PC-3 (cell line): Measurements from ENCODE around the gene PCDHA3. TPM values are rescaled to one million over a fixed set of nuclear protein-coding genes. Genes with fewer than 3 reads are reported as not detected.

Experiments used
- ATAC-seq: fragments of 200-7000 bp; cut with Tn5 transposase; 2 replicates; pipeline ENCODE4 v1.9.1; 2020; ENCODE audit warnings: mild to moderate bottlenecking, moderate library complexity
- BruUV-seq: library from RNA; stranded (reverse); fragments of 400-500 nt; replicated peaks from 2 replicates; lab custom pipeline; 2021; lab: Mats Ljungman, UMichigan
- CTCF ChIA-PET: fragments of 300-600 bp; sonication (Branson Sonifier 250); formaldehyde crosslinking; loops from one replicate; lab custom pipeline; 2022; ENCODE audit warnings: antibody characterized with exemption; lab: Charles Lee
- POLR2A ChIA-PET: fragments of 300-600 bp; sonication (Branson Sonifier 250); formaldehyde crosslinking; loops from one replicate; lab custom pipeline; 2022; ENCODE audit warnings: antibody characterized with exemption; ENCODE audit not compliant: unreplicated experiment; lab: Charles Lee
- DNase-seq: peaks from one replicate; pipeline ENCODE4 v3.0.0-alpha.2; 2015
- H2AFZ ChIP-seq: fragments of 300-600 bp; sonication (generic); 2 replicates; pipeline ENCODE4 v1.6.0; 2016; ENCODE audit warnings: antibody characterized with exemption, low read length
- H3F3A ChIP-seq: fragments of 300-600 bp; sonication (generic); one replicate; pipeline ENCODE4 v1.6.0; 2017; ENCODE audit warnings: antibody characterized with exemption, low read length, control low read depth, mild to moderate bottlenecking; ENCODE audit not compliant: unreplicated experiment
- H3K27ac ChIP-seq: fragments of 300-600 bp; sonication (generic); 2 replicates; pipeline ENCODE4 v1.5.1; 2016; ENCODE audit warnings: mild to moderate bottlenecking, low read length
- H3K27me3 ChIP-seq: fragments of 300-600 bp; sonication (generic); 2 replicates; pipeline ENCODE4 v1.6.1; 2016; ENCODE audit warnings: low read length, mixed read lengths
- H3K36me3 ChIP-seq: fragments of 300-600 bp; sonication (generic); 2 replicates; pipeline ENCODE4 v1.6.1; 2016; ENCODE audit warnings: low read depth, mixed run types, low read length, mixed read lengths
- H3K4me1 ChIP-seq: fragments of 300-600 bp; sonication (generic); 2 replicates; pipeline ENCODE4 v1.5.1; 2016; ENCODE audit warnings: low read length; ENCODE audit not compliant: insufficient read depth
- H3K4me2 ChIP-seq: fragments of 300-600 bp; sonication (generic); 2 replicates; pipeline ENCODE4 v1.6.0; 2016; ENCODE audit warnings: low read length
- H3K4me3 ChIP-seq: fragments of 300-600 bp; sonication (generic); 2 replicates; pipeline ENCODE4 v1.5.1; 2016; ENCODE audit warnings: mild to moderate bottlenecking, low read length, mixed read lengths
- H3K79me2 ChIP-seq: fragments of 300-600 bp; sonication (generic); 2 replicates; pipeline ENCODE4 v1.6.1; 2017; ENCODE audit warnings: low read length, mixed read lengths
- H3K9ac ChIP-seq: fragments of 300-600 bp; sonication (generic); 2 replicates; pipeline ENCODE4 v1.6.0; 2016; ENCODE audit warnings: mild to moderate bottlenecking, low read length
- H3K9me2 ChIP-seq: fragments of 300-600 bp; sonication (generic); replicated peaks from 2 replicates; pipeline ENCODE4 v1.6.1; 2016; ENCODE audit warnings: mixed run types, low read length, mixed read lengths
- H3K9me3 ChIP-seq: fragments of 300-600 bp; sonication (generic); 2 replicates; pipeline ENCODE4 v1.6.1; 2016; ENCODE audit warnings: low read length, mixed read lengths
- H4K20me1 ChIP-seq: fragments of 300-600 bp; sonication (generic); 2 replicates; pipeline ENCODE4 v1.6.1; 2016; ENCODE audit warnings: low read length, mixed read lengths
- CTCF ChIP-seq: fragments of 300-600 bp; sonication (generic); conservative IDR thresholded peaks from 2 replicates; pipeline ENCODE4 v1.5.1; 2017; ENCODE audit warnings: antibody characterized with exemption, low read depth, mild to moderate bottlenecking, low read length
- EZH2 ChIP-seq: fragments of 300-600 bp; sonication (generic); IDR thresholded peaks from one replicate; pipeline ENCODE4 v1.6.1; 2017; ENCODE audit warnings: antibody characterized with exemption, mild to moderate bottlenecking, low read length; ENCODE audit not compliant: unreplicated experiment
- EZH2phosphoT487 ChIP-seq: fragments of 300-600 bp; sonication (generic); IDR thresholded peaks from 2 replicates; pipeline ENCODE4 v1.6.1; 2018; ENCODE audit warnings: mild to moderate bottlenecking, antibody characterized with exemption, low read length, borderline replicate concordance
- intact Hi-C: fragments of 100-400 bp; cut with micrococcal nuclease; formaldehyde crosslinking; loops from 2 replicates; pipeline ENCODE4 v1.9.0; 2023
- total RNA-seq: library from RNA; depleted of rRNA; stranded (reverse); fragments of >200 nt; gene quantifications from 2 replicates; pipeline ENCODE4 v1.2.3, GENCODE V29; 2014

Gene PCDHA3
- total RNA-seq, 1 experiment from 2014 or later = not detected

GRCh38 chr5:140764177-140764973 lies 36.5 kb upstream of the PCDHA3 start:
- Histone ChIP-seq H3F3A (no peaks in the 10 kb centered on the region), H3K27me3 (no peaks in the 10 kb centered on the region), H3K9me2 (no peaks in the 10 kb centered on the region), H3K27ac (no peak overlapping the region), H3K79me2 (no peaks in the 10 kb centered on the region), H3K4me2 (no peak overlapping the region), H3K9ac (no peak overlapping the region), H2AFZ (no peak overlapping the region), H3K9me3 (peaks cover 26% of the 10 kb centered on the region), H3K4me1 (no peaks in the 10 kb centered on the region), H3K4me3 (no peak overlapping the region), H3K36me3 (no peaks in the 10 kb centered on the region), H4K20me1 (no peaks in the 10 kb centered on the region)
- no peak for TF ChIP-seq EZH2phosphoT487
- TF ChIP-seq EZH2 = no peak
- DNase-seq = no peak
- ATAC-seq = no peak
- no TSS peak for BruUV-seq
- ChIA-PET CTCF (no interaction called here), POLR2A (no interaction called here)
- intact Hi-C loops = no loop called here

GRCh38 chr5:140767444-140767843 lies 33.4 kb upstream of the PCDHA3 start:
- no TSS peak for BruUV-seq
- Histone ChIP-seq H3K9me2 (no peaks in the 10 kb centered on the region), H3K9me3 (peaks cover 43% of the 10 kb centered on the region), H3K9ac (no peak overlapping the region), H3K36me3 (no peaks in the 10 kb centered on the region), H3F3A (no peaks in the 10 kb centered on the region), H4K20me1 (no peaks in the 10 kb centered on the region), H2AFZ (no peak overlapping the region), H3K27me3 (no peaks in the 10 kb centered on the region), H3K4me2 (no peak overlapping the region), H3K27ac (no peak overlapping the region), H3K79me2 (no peaks in the 10 kb centered on the region), H3K4me3 (no peak overlapping the region), H3K4me1 (no peaks in the 10 kb centered on the region)
- CTCF ChIA-PET = no interaction called here
- TF ChIP-seq EZH2phosphoT487 = no peak
- ATAC-seq (no peak), DNase-seq (no peak)
- intact Hi-C loops = no loop called here
- POLR2A ChIA-PET = no interaction called here

- no peaks in the 10 kb centered on the region for H3K27me3 ChIP-seq
- intact Hi-C loops = no loop called here
- ChIA-PET CTCF (no interaction called here), POLR2A (no interaction called here)
- no peak overlapping the region for H2AFZ ChIP-seq
- no TSS peak for BruUV-seq
- no peaks in the 10 kb centered on the region for H3K79me2 ChIP-seq
- H3F3A ChIP-seq = no peaks in the 10 kb centered on the region
- H4K20me1 ChIP-seq = no peaks in the 10 kb centered on the region
- H3K4me2 ChIP-seq = no peak overlapping the region
- ATAC-seq (no peak), DNase-seq (no peak)
- H3K27ac ChIP-seq = no peak overlapping the region
- no peaks in the 10 kb centered on the region for H3K4me1 ChIP-seq
- H3K9me2 ChIP-seq = no peaks in the 10 kb centered on the region
- H3K9me3 ChIP-seq = 0 out of 2 replicates have a peak, but pooled peaks cover 12% of the 10 kb centered on the region
- H3K9ac ChIP-seq = no peak overlapping the region
- TF ChIP-seq CTCF (no peak), EZH2 (no peak), EZH2phosphoT487 (no peak)
- H3K4me3 ChIP-seq = no peak overlapping the region
- H3K36me3 ChIP-seq = no peaks in the 10 kb centered on the region
Measured at GRCh38 chr5:140780512-140780911, 20.3 kb upstream of the PCDHA3 start.
